Cardiac fibroblast (primary cell): Measurements from ENCODE around the gene SLC2A10.
A peak's percentile ranks its signal among the peaks of the same experiment; 100 is the strongest.

ENCODE experiments used
- DNase-seq, 2 donors: peaks; one replicate each; pipeline versions ENCODE4 v3.0.0 to v3.0.0-alpha.2; 2010; ENCODE audit warnings: low read depth in 2 of 2
- H3K4me3 ChIP-seq, 2 donors: replicated peaks in 1 of 2; 1 replicate in 1 of 2; 2 replicates in 1 of 2; pipeline ENCODE4 v1.5.1; 2011; ENCODE audit warnings: low read depth in 2 of 2, low read length in 2 of 2, mild to moderate bottlenecking in 2 of 2, moderate library complexity in 1 of 2
- CTCF ChIP-seq: IDR thresholded peaks from one replicate; pipeline ENCODE4 v1.5.1; 2011; ENCODE audit warnings: low read depth, mild to moderate bottlenecking, low read length, inconsistent platforms

SLC2A10 gene

GRCh38 chr20:46709055-46709458, 392 bp upstream of the SLC2A10 start:
- DNase-seq, result no peak
- TF ChIP-seq CTCF, result no peak
- H3K4me3 ChIP-seq, result peak overlapping the region; percentile 13 to 69

GRCh38 chr20:46710153-46710913, 884 bp downstream of the SLC2A10 start:
- DNase-seq, result no peak
- TF ChIP-seq CTCF, result no peak
- peak overlapping the region; percentile 67 to 69 for H3K4me3 ChIP-seq

GRCh38 chr20:46712056-46712636, 2.7 kb downstream of the SLC2A10 start:
- no peak for TF ChIP-seq CTCF
- no peak overlapping the region for H3K4me3 ChIP-seq
- DNase-seq, result no peak

GRCh38 chr20:46713957-46714834, 4.7 kb downstream of the SLC2A10 start:
- H3K4me3 ChIP-seq, result no peak overlapping the region
- no peak for TF ChIP-seq CTCF
- no peak for DNase-seq

GRCh38 chr20:46715292-46715756, 5.9 kb downstream of the SLC2A10 start:
- peak; percentile 19 for TF ChIP-seq CTCF
- peak; percentile 42 to 85 for DNase-seq

GRCh38 chr20:46717818-46718541, 8.5 kb downstream of the SLC2A10 start:
- no peak overlapping the region for H3K4me3 ChIP-seq
- TF ChIP-seq CTCF, result no peak
- no peak for DNase-seq

More at GRCh38 chr20:46715292-46715756, 5.9 kb downstream of the SLC2A10 start:
- no peak overlapping the region for H3K4me3 ChIP-seq
